VCaP (cell line): ENCODE measurements around the gene BBIP1.
A peak's percentile ranks its signal among the peaks of the same experiment; 100 is the strongest.

Experiments
- H3K27ac ChIP-seq: fragments of 450-650 bp; 2 replicates; pipeline ENCODE4 v1.5.1; 2017
- TF ChIP-seq, protein P1 (sequence below): fragments of 450-650 bp; conservative IDR thresholded peaks from 2 replicates; pipeline ENCODE4 v1.5.1; 2017; ENCODE audit warnings: mild to moderate bottlenecking, moderate library complexity

The BBIP1 gene

DNA sequence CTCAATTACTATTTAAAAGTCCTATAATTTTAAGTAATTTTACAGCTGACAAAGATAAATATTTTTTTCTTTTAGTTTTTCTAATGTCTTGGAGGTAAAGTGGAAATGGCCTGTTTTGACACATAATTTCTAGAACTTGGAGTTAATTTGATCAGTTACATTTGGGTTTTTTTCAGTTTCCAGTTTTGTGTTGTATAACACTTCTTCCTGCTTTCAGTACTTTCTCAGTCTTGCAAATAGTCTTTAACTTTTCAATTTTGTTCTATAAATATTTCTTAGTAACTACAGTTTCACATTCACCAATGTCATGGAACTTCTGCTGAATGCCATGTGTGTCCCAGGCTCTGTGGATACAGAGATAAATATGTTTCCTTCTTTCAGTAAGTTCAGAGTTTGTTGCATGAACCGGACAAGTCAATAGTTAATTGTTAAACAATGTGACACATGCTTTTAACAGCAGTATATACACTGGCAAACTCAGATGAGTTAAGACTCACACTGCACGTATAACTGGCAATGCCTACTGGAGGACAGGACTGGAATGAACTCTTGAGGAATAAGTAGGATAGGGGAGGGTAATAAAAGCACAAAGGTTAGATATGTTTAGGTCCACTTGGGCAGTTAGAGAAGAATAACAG is 5.0 kb upstream of the BBIP1 start:
- TF ChIP-seq, protein P1, sequence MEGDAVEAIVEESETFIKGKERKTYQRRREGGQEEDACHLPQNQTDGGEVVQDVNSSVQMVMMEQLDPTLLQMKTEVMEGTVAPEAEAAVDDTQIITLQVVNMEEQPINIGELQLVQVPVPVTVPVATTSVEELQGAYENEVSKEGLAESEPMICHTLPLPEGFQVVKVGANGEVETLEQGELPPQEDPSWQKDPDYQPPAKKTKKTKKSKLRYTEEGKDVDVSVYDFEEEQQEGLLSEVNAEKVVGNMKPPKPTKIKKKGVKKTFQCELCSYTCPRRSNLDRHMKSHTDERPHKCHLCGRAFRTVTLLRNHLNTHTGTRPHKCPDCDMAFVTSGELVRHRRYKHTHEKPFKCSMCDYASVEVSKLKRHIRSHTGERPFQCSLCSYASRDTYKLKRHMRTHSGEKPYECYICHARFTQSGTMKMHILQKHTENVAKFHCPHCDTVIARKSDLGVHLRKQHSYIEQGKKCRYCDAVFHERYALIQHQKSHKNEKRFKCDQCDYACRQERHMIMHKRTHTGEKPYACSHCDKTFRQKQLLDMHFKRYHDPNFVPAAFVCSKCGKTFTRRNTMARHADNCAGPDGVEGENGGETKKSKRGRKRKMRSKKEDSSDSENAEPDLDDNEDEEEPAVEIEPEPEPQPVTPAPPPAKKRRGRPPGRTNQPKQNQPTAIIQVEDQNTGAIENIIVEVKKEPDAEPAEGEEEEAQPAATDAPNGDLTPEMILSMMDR, result no peak
- no peak overlapping the region for H3K27ac ChIP-seq

DNA sequence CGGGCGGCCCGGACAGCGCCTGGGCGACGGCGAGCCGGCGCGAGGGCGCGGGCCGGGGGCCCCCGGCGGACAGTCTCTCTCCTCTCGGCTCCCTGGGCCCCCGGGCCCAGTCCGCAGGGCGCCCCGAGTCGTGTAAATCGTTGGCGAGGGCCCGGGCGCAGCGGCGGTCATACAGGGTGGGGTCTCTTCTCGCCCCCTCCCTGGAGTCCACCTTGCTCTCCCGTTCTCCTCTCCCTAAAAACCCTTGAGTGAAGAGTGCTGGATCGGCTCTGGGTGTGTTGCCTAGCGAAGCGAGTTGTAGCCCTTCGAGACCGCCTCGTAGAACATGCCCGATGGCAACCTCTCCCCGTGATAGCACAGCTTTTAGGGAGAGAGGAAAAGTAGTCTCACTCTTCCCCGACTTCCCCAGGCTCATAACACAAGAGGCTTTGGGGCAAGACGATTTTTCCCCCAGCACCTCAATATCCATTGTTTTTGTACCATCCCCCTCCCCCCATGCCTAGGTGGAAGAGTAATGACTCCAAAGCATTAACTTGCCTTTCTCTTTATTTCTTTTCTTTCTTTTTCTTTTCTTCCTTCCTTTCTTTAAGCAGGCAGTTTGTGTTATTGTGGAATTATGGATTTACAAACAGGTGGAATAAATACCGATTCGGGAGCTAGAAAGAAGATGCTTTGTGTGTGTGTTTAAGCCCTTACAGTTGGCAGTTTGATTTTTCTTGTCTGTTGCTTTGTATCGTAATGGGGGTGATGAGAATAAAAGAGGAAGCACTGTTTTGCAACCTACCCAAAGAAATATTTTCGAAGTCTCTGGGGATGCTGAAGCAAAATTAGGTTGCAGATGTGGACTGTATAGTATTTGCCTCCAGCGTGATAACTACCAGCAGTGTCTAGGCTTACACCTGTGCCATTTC is 1.2 kb upstream of the BBIP1 start:
- peak overlapping the region; percentile 94 for H3K27ac ChIP-seq
- TF ChIP-seq, protein P1, result no peak

DNA sequence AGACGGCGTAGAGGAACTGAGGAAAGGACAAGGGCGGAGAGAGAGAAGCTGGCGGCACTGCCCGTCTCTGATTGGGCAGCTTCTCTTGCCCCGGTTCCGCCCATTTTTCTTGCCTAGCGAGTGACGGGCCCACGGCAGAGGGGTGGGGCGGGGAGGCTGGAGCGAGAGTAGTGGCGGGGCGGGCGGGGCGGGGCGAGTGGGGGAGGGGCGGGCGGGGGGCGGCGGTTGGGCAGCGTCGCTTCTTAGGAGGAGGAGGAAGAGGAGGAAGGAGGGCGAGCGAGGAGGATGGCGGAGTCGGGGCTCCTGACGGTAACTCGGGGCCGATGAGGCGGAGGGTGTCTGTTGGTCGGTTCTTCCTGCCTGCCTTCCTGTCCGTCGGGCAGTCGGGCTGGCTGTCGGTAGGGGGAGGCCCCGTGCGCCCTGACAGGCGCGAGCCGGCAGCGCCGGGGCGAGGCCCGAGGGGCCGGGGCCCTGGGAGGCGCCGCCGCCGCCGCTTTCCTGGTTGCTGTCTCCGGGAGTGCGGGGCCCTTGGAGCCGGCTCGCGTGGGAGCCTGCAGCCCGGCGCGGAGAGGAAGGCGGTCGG is 460 bp upstream of the BBIP1 start, which contains the start of gene SHOC2:
SHOC2 (plus strand) TSS at position 256 of the 583 bp plus-strand sequence. CDS start 44,755 bp downstream, outside the sequence.
- peak within 1 kb of the TSS; percentile 94 for H3K27ac ChIP-seq
- TF ChIP-seq, protein P1, result 0 out of 2 replicates have a peak, but pooled peaks have one; percentile 10

DNA sequence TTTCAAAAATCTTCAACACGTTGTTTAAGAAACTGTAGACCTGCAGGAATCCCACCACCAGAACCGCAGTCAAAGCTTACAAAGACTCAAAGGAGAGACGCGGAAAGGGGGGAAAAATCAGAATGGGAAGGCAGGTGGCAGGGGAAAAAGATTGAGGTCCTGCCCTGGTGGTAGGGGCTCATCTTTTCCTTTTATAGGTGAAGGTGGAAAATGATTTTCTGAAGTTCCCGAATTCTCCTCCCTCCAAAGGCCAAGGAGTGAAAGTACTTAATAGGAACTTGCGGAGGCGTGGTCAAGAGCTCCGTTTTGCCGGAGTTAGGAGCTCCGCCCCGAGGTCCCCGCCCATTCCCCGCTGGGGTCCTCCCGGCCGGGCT is 724 bp downstream of the BBIP1 start:
- peak overlapping the region; percentile 94 for H3K27ac ChIP-seq
- TF ChIP-seq, protein P1, result 0 out of 2 replicates have a peak, but pooled peaks have one; percentile 9

DNA sequence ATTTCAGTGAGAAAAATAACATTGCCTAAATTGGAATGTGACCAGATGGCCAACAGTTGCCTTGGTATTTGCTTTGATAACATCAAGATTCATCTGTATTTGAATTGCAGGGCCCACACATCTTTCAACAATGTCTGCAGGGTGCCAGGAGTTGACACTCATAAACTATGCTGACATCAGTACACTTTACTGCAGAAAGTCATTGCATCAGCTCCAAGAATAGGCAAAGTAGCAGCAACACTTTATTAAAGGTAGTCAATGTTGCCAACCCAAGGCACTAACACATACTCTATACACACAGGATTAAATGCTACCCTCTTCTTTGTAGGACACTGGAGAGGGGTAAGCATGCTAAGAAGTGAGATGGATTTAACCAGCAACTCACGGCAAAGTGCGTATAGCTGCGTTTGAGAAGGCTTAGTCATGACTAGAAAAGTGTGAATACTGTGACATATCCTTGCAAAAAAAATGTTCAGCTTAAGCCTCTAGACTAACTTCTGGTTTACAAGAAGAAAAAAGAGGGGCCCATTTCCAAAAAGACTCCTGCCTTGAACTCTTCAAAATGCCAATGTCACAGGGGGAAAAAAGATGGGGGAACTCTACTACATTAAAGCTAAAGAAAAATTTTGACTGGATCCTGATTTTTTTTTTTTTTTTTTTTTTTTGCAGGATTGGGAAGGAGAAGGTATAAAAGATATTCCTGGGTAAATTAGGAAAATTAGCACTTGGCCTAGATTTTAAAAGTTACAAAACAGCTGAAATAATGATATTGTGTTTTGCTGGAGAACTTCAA is 2.2 kb downstream of the BBIP1 start:
- TF ChIP-seq, protein P1, result no peak
- H3K27ac ChIP-seq, result peak overlapping the region; percentile 94

DNA sequence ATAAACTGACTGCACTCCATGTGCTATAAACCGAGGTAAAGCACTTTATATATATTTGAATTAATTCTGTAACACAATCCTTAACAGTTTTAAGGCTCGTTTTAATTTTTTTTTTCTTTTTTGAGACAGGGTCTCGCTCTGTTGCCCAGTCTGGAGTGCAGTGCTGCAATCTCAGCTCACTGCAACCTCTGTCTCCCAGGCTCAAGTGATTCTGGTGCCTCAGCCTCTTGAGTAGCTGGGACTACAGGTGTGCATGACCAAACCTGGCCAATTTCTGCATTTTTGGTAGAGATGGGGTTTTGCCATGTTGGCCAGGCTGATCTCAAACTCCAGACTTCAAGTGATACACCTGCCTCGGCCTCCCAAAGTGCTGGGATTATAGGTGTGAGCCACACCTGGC is 3.4 kb downstream of the BBIP1 start:
- peak overlapping the region; percentile 94 for H3K27ac ChIP-seq

DNA sequence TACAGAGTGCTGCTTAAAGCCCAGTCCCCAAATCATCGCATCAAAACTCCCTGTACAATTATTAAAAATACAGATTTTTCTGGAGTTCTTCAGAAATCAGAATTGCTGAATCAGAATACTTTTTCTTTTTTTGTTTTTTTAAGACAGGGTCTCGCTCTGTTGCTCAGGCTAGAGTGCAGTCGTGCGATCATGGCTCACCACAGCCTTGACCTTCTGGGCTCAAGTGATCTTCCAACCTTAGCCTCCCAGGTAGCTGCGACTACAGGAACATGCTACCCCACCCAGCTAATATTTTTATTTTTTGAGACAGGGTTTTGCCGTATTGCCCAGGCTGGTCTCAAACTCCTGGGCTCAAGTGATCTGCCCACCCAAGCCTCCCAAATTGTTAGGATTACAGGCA is 3.9 kb downstream of the BBIP1 start:
- TF ChIP-seq, protein P1, result no peak

More for the DNA sequence above, 3.9 kb downstream of the BBIP1 start:
- peak overlapping the region; percentile 94 for H3K27ac ChIP-seq
